ENCODE data around the gene SMYD3. TPM values are rescaled to one million over a fixed set of nuclear protein-coding genes. Genes with fewer than 3 reads are reported as not detected.

Gene SMYD3
- total RNA-seq, 1 experiment from 2014 or later: 17.4 TPM

DNA sequence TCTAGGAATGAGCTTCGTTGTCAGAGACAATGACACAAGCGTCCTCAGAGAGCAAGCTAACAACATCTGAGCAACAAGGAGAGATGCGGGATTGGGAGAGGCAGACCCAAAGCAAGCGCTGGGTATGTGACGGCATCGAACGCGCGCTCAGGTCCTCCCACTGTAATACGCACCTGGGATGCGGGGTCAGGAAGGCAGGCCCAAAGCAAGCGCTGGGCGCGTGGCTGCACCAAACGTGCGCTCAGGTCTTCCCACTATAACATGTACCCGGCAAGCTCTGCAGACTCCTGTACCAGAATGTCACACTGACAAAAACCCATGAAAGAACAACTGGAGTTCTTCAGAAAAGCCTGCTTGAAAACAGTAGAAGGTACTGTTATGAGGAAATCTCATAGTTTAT lies 653.8 kb downstream of the SMYD3 start:
- Histone ChIP-seq H3K36me3 (ENCODE audit: control insufficient read depth, insufficient read depth, low read length) (no peaks in the 10 kb centered on the region), H3K27ac (ENCODE audit: low read length) (no peak overlapping the region), H3K27me3 (ENCODE audit: control insufficient read depth, insufficient read depth, low read length) (no peaks in the 10 kb centered on the region), H3K4me1 (ENCODE audit: control insufficient read depth, insufficient read depth, low read length) (no peaks in the 10 kb centered on the region), H3K4me3 (ENCODE audit: low read depth in 2 of 2, low read length in 2 of 2) (no peak overlapping the region), H3K9me3 (ENCODE audit: control insufficient read depth, insufficient read depth, low read depth, low read length) (no peaks in the 10 kb centered on the region)
- in situ Hi-C loops (cut with HindIII; ENCODE audit: low pct_unique_long_range_greater_than_20kb, low sequenced_read_pairs) (no loop called here), intact Hi-C loops (cut with micrococcal nuclease; ENCODE audit: unreplicated experiment) (no loop called here)
- ATAC-seq (no peak), DNase-seq (ENCODE audit: low read depth, low spot score) (no peak)
- BruUV-seq (replicated peaks): no TSS peak
- POLR2A ChIA-PET: no interaction called here
- CTCF ChIA-PET: no interaction called here
- no peak for TF ChIP-seq TCF7L2 (IDR thresholded peaks at IDR 0.05; ENCODE audit: low read depth, low read length)
- TF ChIP-seq, protein P1, sequence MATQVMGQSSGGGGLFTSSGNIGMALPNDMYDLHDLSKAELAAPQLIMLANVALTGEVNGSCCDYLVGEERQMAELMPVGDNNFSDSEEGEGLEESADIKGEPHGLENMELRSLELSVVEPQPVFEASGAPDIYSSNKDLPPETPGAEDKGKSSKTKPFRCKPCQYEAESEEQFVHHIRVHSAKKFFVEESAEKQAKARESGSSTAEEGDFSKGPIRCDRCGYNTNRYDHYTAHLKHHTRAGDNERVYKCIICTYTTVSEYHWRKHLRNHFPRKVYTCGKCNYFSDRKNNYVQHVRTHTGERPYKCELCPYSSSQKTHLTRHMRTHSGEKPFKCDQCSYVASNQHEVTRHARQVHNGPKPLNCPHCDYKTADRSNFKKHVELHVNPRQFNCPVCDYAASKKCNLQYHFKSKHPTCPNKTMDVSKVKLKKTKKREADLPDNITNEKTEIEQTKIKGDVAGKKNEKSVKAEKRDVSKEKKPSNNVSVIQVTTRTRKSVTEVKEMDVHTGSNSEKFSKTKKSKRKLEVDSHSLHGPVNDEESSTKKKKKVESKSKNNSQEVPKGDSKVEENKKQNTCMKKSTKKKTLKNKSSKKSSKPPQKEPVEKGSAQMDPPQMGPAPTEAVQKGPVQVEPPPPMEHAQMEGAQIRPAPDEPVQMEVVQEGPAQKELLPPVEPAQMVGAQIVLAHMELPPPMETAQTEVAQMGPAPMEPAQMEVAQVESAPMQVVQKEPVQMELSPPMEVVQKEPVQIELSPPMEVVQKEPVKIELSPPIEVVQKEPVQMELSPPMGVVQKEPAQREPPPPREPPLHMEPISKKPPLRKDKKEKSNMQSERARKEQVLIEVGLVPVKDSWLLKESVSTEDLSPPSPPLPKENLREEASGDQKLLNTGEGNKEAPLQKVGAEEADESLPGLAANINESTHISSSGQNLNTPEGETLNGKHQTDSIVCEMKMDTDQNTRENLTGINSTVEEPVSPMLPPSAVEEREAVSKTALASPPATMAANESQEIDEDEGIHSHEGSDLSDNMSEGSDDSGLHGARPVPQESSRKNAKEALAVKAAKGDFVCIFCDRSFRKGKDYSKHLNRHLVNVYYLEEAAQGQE (IDR thresholded peaks at IDR 0.05; ENCODE audit: insufficient read depth in 1 of 2, low read depth in 2 of 2, low read length in 1 of 2): no peak
- no peak for TF ChIP-seq SIN3A (IDR thresholded peaks at IDR 0.05; ENCODE audit: borderline replicate concordance, insufficient read depth, low read depth, low read length)
- TF ChIP-seq CTCF (IDR thresholded peaks at IDR 0.05): no peak
- no peak for TF ChIP-seq POLR2AphosphoS5 (IDR thresholded peaks at IDR 0.05; ENCODE audit: low read depth, low read length)

DNA sequence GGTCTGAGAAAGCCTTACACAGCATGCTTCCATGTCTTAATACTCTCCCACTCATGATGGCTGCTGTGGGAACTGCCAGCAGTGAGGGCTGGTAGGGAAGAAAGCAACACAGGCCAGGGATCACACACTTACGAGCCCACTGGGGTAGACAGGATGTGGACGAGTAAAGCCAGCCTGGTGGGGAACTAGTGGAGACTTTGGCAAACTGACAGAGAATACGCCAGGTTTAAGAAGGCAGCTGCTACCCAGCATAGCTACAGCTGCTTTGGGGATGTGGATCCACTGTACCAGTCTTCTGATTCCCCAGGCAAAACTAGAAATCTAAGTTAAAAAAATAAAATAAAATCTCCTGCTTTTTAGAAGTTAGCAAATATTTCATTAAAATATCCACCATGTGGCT lies 664.0 kb downstream of the SMYD3 start:
- TF ChIP-seq TCF7L2 (IDR thresholded peaks at IDR 0.05; ENCODE audit: low read depth, low read length): no peak
- TF ChIP-seq CTCF (IDR thresholded peaks at IDR 0.05): no peak
- TF ChIP-seq SIN3A (IDR thresholded peaks at IDR 0.05; ENCODE audit: borderline replicate concordance, insufficient read depth, low read depth, low read length): no peak
- no peak for TF ChIP-seq POLR2AphosphoS5 (IDR thresholded peaks at IDR 0.05; ENCODE audit: low read depth, low read length)
- TF ChIP-seq, protein P1 (IDR thresholded peaks at IDR 0.05; ENCODE audit: insufficient read depth in 1 of 2, low read depth in 2 of 2, low read length in 1 of 2): no peak
- H3K4me1 ChIP-seq (ENCODE audit: control insufficient read depth, insufficient read depth, low read length): no peaks in the 10 kb centered on the region
- no peaks in the 10 kb centered on the region for H3K9me3 ChIP-seq (ENCODE audit: control insufficient read depth, insufficient read depth, low read depth, low read length)
- intact Hi-C loops (cut with micrococcal nuclease; ENCODE audit: unreplicated experiment): no loop called here
- no peaks in the 10 kb centered on the region for H3K27me3 ChIP-seq (ENCODE audit: control insufficient read depth, insufficient read depth, low read length)
- H3K27ac ChIP-seq (ENCODE audit: low read length): no peak overlapping the region
- ATAC-seq (no peak), DNase-seq (ENCODE audit: low read depth, low spot score) (no peak)
- ChIA-PET POLR2A (interaction anchor here (0.6 kb wide), 1 partner anchor 147 kb away, joined by 9 read pairs; no protein-coding TSS in a partner anchor), CTCF (no interaction called here)
- BruUV-seq (replicated peaks): no TSS peak
- in situ Hi-C loops (cut with HindIII; ENCODE audit: low pct_unique_long_range_greater_than_20kb, low sequenced_read_pairs): no loop called here
- no peak overlapping the region for H3K4me3 ChIP-seq (ENCODE audit: low read depth in 2 of 2, low read length in 2 of 2)
- H3K36me3 ChIP-seq (ENCODE audit: control insufficient read depth, insufficient read depth, low read length): no peaks in the 10 kb centered on the region

All from Panc1 (cell line).